Activated naive CD4-positive, alpha-beta T cell treated with anti-CD3 and anti-CD28 coated beads, Interleukin-2, amount 50 U/mL, for 72 hours (primary cell): ENCODE measurements around the gene OR56B1. TPM values are rescaled to one million over a fixed set of nuclear protein-coding genes. Genes with fewer than 3 reads are reported as not detected.
"Not testable (repeated sequence)": the region's sequence is repeated elsewhere in the genome, so short reads cannot be mapped to it uniquely, and the experiment has no call there.

ENCODE experiments used
- ATAC-seq, 2 donors: fragments of 150-1000 bp; cut with Tn5 transposase; 2 replicates each; pipeline ENCODE4 v1.10.0; 2021; ENCODE audit warnings: mild to moderate bottlenecking in 2 of 2, moderate library complexity in 2 of 2
- DNase-seq, 2 donors: peaks; one replicate each; pipeline ENCODE4 v3.0.0; 2021 to 2022; ENCODE audit warnings: low spot score in 2 of 2
- H3K27ac Mint-ChIP-seq, 2 donors: one replicate each; pipeline ENCODE4 v1.8.0; 2022; ENCODE audit warnings: mild to moderate bottlenecking in 2 of 2, mixed read lengths in 2 of 2
- H3K36me3 Mint-ChIP-seq, 2 donors: one replicate each; pipeline ENCODE4 v1.8.0; 2022; ENCODE audit warnings: mixed read lengths in 2 of 2
- H3K9me3 Mint-ChIP-seq, 2 donors: one replicate each; pipeline ENCODE4 v1.8.0; 2022; ENCODE audit warnings: mixed read lengths in 2 of 2
- total RNA-seq, 2 donors: library from RNA; stranded (reverse); gene quantifications; one replicate each; pipeline ENCODE4 v1.2.3, GENCODE V29; 2022

The OR56B1 gene
- total RNA-seq: under 1 TPM; 0.48 to 0.93 TPM

GRCh38 chr11:5736396-5736795, at the start of gene OR56B1:
Gene OR56B1 (plus strand): TSS chr11:5736448. CDS start chr11:5736517, 69 bp downstream.
- Mint-ChIP-seq H3K9me3 (peaks cover 9 to 12% of the 10 kb centered on the region in 2 donors), H3K36me3 (peaks cover 0 to 22% of the 10 kb centered on the region in 2 donors), H3K27ac (no peak within 1 kb of the TSS)
- ATAC-seq: no peak
- DNase-seq: no peak

- no peak for ATAC-seq
- H3K36me3 Mint-ChIP-seq: peaks cover 33% of the 10 kb centered on the region in 2 donors
- H3K27ac Mint-ChIP-seq: peak overlapping the region; percentile 12 to 99
- no peak for DNase-seq
- H3K9me3 Mint-ChIP-seq: no peaks in the 10 kb centered on the region
These were observed 47.8 kb upstream of the OR56B1 start for GRCh38 chr11:5688482-5688881.

GRCh38 chr11:5689551-5689983, 46.7 kb upstream of the OR56B1 start, which contains the start of gene TRIM22:
Gene TRIM22 (plus strand): TSS chr11:5689790. CDS start chr11:5696233, 6,443 bp downstream.
- Mint-ChIP-seq H3K9me3 (no peaks in the 10 kb centered on the region), H3K27ac (peak within 1 kb of the TSS; percentile 97 to 99), H3K36me3 (peaks cover 27 to 35% of the 10 kb centered on the region in 2 donors)
- ATAC-seq (peak; percentile 65 to 71), DNase-seq (peak; percentile 52 to 67)

GRCh38 chr11:5690216-5690615, 46.0 kb upstream of the OR56B1 start:
- DNase-seq (no peak), ATAC-seq (peak in 1 of 2 donors; percentile 39)
- H3K36me3 Mint-ChIP-seq: peaks cover 31 to 41% of the 10 kb centered on the region in 2 donors
- no peaks in the 10 kb centered on the region for H3K9me3 Mint-ChIP-seq
- peak overlapping the region; percentile 97 to 99 for H3K27ac Mint-ChIP-seq

GRCh38 chr11:5690736-5691135, 45.5 kb upstream of the OR56B1 start:
- Mint-ChIP-seq H3K36me3 (peaks cover 33 to 43% of the 10 kb centered on the region in 2 donors), H3K9me3 (no peaks in the 10 kb centered on the region), H3K27ac (peak overlapping the region; percentile 97 to 99)
- peak in 1 of 2 donors; percentile 59 for DNase-seq
- ATAC-seq: peak in 1 of 2 donors; percentile 21

GRCh38 chr11:5691238-5691963, 44.8 kb upstream of the OR56B1 start:
- ATAC-seq: peak in 1 of 2 donors; percentile 51
- DNase-seq, H3K9me3 Mint-ChIP-seq: not testable (repeated sequence)
- Mint-ChIP-seq H3K27ac (peak overlapping the region; percentile 97 to 99), H3K36me3 (peaks cover 38 to 48% of the 10 kb centered on the region in 2 donors)

GRCh38 chr11:5691964-5692361, 44.3 kb upstream of the OR56B1 start:
- DNase-seq (no peak), ATAC-seq (no peak)
- Mint-ChIP-seq H3K9me3 (no peaks in the 10 kb centered on the region), H3K36me3 (peaks cover 38 to 52% of the 10 kb centered on the region in 2 donors), H3K27ac (peak overlapping the region; percentile 91 to 99)

GRCh38 chr11:5694642-5695041, 41.6 kb upstream of the OR56B1 start:
- no peak for DNase-seq
- no peak for ATAC-seq
- peaks cover 46 to 60% of the 10 kb centered on the region in 2 donors for H3K36me3 Mint-ChIP-seq
- H3K27ac Mint-ChIP-seq: peak overlapping the region; percentile 25 to 40
- no peaks in the 10 kb centered on the region for H3K9me3 Mint-ChIP-seq

DNA sequence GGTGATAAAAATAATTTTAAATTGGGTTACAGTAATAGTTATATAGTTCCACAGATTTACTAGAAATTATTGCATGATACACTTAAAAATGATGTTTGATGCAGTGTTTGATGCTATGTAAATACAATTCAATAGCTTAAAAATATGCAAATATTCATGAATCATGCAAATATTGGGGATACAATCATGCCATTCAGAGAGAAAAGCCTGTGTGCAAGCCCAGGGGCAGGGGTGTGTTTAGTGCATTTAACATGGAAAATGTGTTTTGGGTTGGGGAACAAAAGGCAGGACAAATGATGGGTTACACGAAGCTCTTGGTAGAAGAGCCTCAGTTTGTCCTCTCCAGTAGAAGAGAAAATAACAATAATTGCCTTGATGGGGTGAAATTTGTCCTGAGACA, 40.7 kb upstream of the OR56B1 start:
- ATAC-seq (no peak), DNase-seq (no peak)
- Mint-ChIP-seq H3K36me3 (peaks cover 37 to 60% of the 10 kb centered on the region in 2 donors), H3K9me3 (no peaks in the 10 kb centered on the region), H3K27ac (peak overlapping the region in 1 of 2 donors; percentile 40)

DNA sequence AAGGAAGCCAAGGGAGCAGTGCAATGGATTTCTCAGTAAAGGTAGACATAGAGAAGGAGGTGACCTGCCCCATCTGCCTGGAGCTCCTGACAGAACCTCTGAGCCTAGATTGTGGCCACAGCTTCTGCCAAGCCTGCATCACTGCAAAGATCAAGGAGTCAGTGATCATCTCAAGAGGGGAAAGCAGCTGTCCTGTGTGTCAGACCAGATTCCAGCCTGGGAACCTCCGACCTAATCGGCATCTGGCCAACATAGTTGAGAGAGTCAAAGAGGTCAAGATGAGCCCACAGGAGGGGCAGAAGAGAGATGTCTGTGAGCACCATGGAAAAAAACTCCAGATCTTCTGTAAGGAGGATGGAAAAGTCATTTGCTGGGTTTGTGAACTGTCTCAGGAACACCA, 40.0 kb upstream of the OR56B1 start:
- Mint-ChIP-seq H3K9me3 (no peaks in the 10 kb centered on the region), H3K36me3 (peaks cover 31 to 60% of the 10 kb centered on the region in 2 donors), H3K27ac (peak overlapping the region in 1 of 2 donors; percentile 66)
- DNase-seq: no peak
- ATAC-seq: no peak

- DNase-seq (no peak), ATAC-seq (no peak)
- Mint-ChIP-seq H3K36me3 (peaks cover 21 to 62% of the 10 kb centered on the region in 2 donors), H3K9me3 (no peaks in the 10 kb centered on the region), H3K27ac (peak overlapping the region in 1 of 2 donors; percentile 22)
These were observed 38.0 kb upstream of the OR56B1 start for GRCh38 chr11:5698281-5698680.

DNA sequence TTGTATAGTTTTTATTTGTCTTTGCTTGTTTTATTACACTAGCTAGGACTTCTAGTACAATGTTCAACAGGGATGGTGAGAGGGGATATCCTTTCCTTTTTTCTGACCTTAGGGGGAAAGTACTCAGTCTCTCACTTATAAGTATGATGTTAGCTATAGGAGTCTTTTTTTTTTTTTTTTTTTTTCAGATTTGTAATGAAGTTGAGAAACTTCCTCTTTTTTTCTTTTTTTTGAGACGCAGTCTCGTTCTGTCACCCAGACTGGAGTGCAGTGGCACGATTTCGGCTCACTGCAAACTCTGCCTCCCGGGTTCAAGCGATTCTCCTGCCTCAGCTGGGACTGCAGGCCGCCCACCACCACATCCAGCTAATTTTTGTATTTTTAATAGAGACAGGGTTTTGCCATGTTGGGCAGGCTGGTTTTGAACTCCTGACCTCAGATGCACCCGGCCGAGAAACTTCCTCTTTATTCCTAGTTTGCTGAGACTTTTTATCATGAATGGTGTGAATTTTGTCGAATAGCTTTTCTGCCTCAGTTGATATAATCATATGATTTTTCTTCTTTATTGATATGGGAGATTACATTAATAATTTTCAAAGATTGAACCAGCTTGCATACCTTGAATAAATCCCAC, 35.7 kb upstream of the OR56B1 start:
- Mint-ChIP-seq H3K9me3 (no peaks in the 10 kb centered on the region), H3K36me3 (peaks cover 15 to 59% of the 10 kb centered on the region in 2 donors), H3K27ac (peak overlapping the region in 1 of 2 donors; percentile 17)
- no peak for ATAC-seq
- no peak for DNase-seq

DNA sequence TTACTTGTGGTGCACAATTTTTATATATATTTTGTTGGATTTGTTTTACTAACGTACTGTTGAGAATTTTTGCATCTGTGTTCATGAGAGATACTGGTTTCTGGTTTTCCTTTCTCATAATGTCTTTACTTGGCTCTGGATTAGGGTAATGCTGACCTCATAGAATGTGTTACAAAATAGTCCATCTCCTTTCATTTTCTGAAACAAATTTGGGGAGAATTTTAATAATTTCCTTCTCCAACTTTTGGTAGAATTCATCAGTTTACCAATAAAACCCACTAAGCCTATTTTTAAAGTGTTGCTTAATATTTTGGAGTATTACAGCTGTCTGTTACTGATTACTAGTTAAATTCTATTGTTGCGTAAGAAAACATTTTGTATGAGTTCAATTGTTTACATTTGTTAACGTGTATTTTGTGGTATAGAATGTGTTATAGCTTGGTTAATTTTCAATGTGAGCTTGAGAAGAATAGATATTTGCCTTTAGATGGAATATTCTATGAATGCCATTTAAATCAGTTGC, 35.1 kb upstream of the OR56B1 start:
- Mint-ChIP-seq H3K36me3 (peaks cover 14 to 56% of the 10 kb centered on the region in 2 donors), H3K27ac (no peak overlapping the region), H3K9me3 (no peaks in the 10 kb centered on the region)
- no peak for DNase-seq
- ATAC-seq: no peak

- H3K9me3 Mint-ChIP-seq: no peaks in the 10 kb centered on the region
- H3K27ac Mint-ChIP-seq: no peak overlapping the region
- ATAC-seq (no peak), DNase-seq (no peak)
- H3K36me3 Mint-ChIP-seq: peaks cover 0 to 49% of the 10 kb centered on the region in 2 donors
These were observed 32.3 kb upstream of the OR56B1 start for GRCh38 chr11:5703741-5704536.

DNA sequence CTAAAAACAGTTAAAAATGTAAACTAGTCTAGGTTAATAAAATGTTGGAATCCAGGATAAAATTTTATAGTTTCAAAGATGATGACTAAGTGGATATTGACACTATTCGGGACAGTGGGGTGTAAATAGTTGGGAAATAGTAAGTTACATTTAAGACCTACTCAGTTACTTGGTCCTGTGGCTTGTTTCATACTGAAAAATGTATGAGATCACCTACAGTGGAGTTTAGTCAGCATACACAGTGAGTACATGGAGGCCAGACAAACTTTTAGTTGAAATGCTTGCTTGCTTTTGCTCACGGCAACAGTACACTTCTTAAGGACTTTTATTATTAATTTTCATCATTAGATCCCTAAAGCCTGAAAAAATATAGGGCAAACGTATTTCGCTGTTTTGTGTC, 30.6 kb upstream of the OR56B1 start:
- peak in 1 of 2 donors; percentile 55 for ATAC-seq

DNA sequence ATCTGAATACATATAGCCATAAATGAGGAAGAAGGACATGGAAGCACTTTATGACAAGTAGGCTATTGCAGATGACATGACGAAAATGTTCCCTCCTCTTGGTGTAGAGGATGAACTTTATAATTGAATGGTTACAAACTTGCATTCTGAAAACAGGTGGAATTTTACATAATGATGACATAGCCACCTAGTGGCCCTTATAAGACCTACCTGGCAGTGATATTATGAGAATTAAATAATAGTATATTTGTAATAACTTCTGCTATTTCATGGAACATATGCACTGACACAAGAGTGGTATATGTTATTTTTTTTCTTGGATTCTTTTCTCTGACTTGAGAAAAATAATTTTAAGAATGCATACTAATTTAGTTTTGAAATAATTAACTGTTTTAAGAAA, 23.7 kb upstream of the OR56B1 start:
- DNase-seq: no peak
- Mint-ChIP-seq H3K27ac (peak overlapping the region in 1 of 2 donors; percentile 5), H3K9me3 (no peaks in the 10 kb centered on the region), H3K36me3 (peaks cover 0 to 23% of the 10 kb centered on the region in 2 donors)
- peak in 1 of 2 donors; percentile 20 for ATAC-seq

More for the DNA sequence above, 30.6 kb upstream of the OR56B1 start:
- DNase-seq: no peak
- Mint-ChIP-seq H3K9me3 (no peaks in the 10 kb centered on the region), H3K36me3 (peaks cover 0 to 47% of the 10 kb centered on the region in 2 donors), H3K27ac (no peak overlapping the region)
